NOMO-1 treated with dmso at 0.1 percent for 144 hours (cell line): ENCODE measurements around the gene DECR2.
A peak's percentile ranks its signal among the peaks of the same experiment; 100 is the strongest.
"Not testable (repeated sequence)": the region's sequence is repeated elsewhere in the genome, so short reads cannot be mapped to it uniquely, and the experiment has no call there.

ENCODE experiments used
- DNase-seq: peaks from one replicate; lab custom pipeline; 2025; ENCODE audit not compliant: unreplicated experiment; lab: John Stamatoyannopoulos, UW

DECR2 gene

GRCh38 chr16:378821-379182 lies 22.9 kb upstream of the DECR2 start:
- no peak for DNase-seq

GRCh38 chr16:379183-379960 lies 22.3 kb upstream of the DECR2 start:
- DNase-seq, result no peak

DNA sequence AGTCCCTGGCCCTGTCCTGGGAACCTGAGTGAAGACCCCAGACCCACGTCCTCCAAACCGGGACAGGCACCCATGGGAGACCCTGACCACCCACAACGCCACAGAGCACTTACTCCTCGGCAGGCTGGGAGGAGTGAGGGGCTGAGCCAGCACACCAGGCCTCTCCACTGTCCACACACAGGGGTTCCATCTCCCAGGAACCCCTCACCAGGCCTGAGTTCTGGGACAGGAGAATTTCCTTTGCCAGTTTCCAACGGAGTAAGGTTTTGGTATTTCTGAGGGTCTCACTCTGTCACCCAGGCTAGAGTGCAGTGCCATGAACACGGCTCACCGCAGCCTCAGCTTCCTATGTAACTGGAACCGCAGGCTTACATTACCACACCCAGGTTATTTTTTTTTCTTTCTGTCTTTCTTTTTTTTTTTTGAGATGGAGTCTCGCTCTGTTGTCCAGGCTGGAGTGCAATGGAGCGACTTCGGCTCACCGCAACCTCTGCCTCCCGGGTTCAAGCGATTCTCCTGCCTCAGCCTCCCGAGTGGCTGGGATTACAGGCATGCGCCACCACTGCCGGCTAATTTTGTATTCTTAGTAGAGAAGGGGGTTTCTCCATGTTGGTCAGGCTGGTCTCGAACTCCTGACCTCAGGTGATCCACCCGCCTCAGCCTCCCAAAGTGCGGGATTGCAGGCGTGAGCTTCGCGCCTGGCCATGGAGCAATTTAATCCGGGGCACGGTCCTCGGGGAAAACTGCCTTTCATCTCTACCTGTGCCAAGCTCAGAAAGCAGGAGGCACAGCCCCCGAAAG lies 21.5 kb upstream of the DECR2 start:
- DNase-seq, result no peak

DNA sequence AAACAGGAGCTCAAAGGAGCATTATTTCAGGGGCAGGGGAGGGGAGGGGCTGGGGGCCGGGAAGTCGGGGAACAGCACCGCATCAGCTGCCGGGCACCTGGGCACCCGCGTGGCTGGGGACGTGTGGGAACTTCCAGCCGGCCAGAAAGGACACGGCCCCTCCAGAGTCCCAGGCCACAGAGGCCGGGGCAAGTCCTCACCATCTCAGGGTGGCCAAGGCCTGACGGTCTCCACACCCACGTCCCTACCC lies 21.0 kb upstream of the DECR2 start:
- DNase-seq, result no peak

- DNase-seq, result no peak
Measured at GRCh38 chr16:381012-381788, 20.5 kb upstream of the DECR2 start.

GRCh38 chr16:381789-382717 lies 19.6 kb upstream of the DECR2 start, which contains the start of gene PGAP6:
PGAP6 (minus strand) TSS chr16:381978; CDS start chr16:381821, 157 bp downstream.
- peak; percentile 31 for DNase-seq

GRCh38 chr16:383326-384051 lies 18.2 kb upstream of the DECR2 start:
- DNase-seq, result no peak

- DNase-seq, result no peak
Measured at GRCh38 chr16:386641-387156, 15.0 kb upstream of the DECR2 start.

- DNase-seq, result not testable (repeated sequence)
Measured at GRCh38 chr16:387761-388666, 13.7 kb upstream of the DECR2 start.

GRCh38 chr16:389352-389751 lies 12.3 kb upstream of the DECR2 start:
- DNase-seq, result no peak

- DNase-seq, result peak; percentile 50
Measured at GRCh38 chr16:391885-392335, 9.8 kb upstream of the DECR2 start.

GRCh38 chr16:392450-393030 lies 9.1 kb upstream of the DECR2 start:
- no peak for DNase-seq

GRCh38 chr16:396199-396598 lies 5.5 kb upstream of the DECR2 start:
- DNase-seq, result no peak

GRCh38 chr16:396605-397004 lies 5.1 kb upstream of the DECR2 start:
- peak; percentile 6 for DNase-seq

DNA sequence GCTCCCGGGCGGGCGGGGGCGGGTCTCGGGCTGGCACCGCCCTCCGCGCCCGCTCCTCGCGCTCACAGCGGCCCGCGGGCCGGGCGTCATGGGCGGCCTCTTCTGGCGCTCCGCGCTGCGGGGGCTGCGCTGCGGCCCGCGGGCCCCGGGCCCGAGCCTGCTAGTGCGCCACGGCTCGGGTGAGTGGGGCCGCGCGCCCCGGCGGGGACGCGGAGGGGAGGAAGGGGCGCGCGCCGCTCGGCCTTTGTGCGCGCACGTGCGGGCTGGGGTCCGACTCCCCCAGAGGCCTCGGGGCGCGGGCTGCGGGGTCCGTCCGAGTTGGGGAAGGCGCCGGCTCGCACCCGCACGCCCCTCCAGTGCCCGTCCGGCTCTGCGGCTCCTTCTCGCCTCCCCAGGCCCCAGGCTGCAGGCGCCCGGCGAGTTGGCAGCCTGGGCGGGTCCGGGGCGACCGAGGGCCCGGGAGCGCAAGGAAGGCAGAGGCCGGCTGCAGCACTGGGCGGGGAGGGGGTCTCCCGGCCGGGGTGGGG lies 4.5 kb upstream of the DECR2 start, which contains the start of gene NME4:
Gene NME4 (plus strand): TSS at position 65 of the 527 bp plus-strand sequence. CDS start 24 bp downstream, at position 89.
- no peak for DNase-seq

- DNase-seq, result peak; percentile 45
Measured at GRCh38 chr16:397736-398332, 3.9 kb upstream of the DECR2 start.

- DNase-seq, result no peak
Measured at GRCh38 chr16:398561-399339, 2.9 kb upstream of the DECR2 start.
